GM18499 (cell line): Measurements from ENCODE around the gene SSTR3.

Experiments used
- ATAC-seq: cut with Tn5 transposase; IDR thresholded peaks from one replicate; pipeline ENCODE4 v1.9.1; 2021; ENCODE audit warnings: moderate number of reproducible peaks; ENCODE audit not compliant: insufficient read depth, unreplicated experiment

Gene SSTR3

DNA sequence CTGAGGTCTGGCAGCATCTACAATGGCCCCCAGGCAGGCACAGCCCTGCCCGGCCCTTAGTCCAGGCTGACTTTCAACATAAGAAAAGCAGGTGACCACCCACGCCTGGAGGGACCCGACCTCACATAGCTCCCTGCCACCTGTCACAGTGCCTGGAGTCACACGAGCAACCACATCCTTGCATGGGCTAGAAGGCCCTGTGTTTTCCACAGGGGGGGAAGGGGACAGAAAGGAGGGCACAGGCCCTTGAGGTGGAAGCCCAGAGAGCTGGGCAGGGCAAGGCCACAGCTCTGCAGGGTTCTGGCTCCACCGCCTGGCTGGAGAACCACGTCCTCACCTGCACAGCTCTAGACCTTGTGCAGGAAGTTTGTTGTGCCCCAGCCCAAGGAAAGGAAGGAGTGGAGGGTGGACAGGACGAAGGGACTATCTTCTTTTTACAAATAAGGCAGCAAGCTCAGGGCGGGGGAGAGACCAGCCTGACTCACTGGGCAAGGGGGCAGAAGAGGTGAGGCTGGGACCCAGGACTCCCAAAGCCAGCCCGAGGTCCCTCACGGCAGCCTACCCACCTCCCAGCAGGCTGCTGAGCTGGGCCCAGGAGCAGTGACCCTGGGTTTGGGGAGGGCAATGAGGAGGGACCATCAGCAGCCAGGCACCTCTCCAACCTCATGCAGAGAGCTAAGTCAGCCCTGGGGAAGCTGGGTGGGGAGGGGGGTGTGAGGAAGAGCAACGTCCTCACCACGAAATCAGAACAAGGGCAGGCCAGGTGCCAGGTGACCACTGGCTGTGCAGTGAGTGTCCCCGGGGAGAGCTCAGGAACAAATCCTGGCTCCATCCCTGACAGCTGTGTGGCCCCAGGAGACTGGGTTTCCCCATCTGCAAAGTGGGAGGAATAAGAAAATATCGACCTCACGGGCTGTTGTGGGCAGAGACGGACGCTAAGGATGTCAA, 28.6 kb downstream of the SSTR3 start:
- ATAC-seq: no peak

DNA sequence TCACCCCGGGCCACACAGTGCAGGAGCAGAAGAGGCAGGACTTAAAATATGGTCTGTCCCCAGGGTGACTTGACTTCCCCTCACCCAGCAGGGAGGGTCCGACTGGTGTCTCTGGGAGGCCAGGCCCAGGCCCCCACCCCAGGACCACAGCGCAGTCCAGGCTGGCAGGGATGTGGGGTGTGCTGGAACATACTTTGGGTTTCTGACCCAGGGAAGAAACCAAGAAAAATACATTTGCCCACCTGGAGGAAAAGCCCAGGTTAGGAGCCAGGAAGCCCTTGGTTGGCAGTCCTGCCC, 29.4 kb downstream of the SSTR3 start:
- ATAC-seq: no peak

DNA sequence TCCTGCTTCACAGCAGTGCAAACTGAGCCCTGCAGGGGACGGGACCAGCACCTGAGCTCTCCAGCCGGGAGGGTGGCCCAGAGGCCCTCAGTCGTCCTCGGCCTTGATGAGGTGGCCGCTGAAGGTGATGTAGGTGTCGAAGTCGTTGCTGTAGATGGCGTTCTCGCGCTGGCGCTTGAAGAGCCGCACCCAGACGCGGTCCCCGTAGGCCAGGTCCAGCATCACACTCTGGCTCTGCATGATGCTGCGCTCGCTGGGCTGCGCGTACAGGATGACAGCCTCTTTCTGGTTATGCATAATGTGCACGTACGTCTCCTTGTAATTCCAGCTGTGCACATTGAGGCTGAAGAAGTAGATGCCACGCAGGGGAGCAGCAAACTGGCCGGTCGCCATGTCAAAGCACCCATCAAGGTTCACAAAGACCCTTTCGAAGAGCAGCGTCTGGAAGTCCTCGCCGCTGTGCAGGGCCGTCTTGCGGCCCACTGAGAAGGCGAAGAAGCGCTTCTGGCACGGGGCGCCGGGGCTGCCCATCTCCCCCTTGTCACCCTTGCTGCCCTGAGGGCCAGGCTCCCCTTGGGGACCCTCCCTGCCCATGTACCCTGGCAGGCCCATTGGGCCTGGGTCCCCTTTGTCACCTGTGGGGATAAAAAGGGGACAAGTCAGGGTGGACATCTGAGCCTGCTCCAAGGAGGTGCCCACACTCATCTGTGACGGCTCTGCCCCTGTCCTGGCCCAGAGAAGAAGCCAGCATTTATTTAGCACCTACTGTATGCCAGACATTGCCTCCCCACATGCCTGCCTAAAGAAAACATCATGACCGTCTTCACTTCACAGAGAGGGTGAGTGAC, 30.0 kb downstream of the SSTR3 start:
- no peak for ATAC-seq

DNA sequence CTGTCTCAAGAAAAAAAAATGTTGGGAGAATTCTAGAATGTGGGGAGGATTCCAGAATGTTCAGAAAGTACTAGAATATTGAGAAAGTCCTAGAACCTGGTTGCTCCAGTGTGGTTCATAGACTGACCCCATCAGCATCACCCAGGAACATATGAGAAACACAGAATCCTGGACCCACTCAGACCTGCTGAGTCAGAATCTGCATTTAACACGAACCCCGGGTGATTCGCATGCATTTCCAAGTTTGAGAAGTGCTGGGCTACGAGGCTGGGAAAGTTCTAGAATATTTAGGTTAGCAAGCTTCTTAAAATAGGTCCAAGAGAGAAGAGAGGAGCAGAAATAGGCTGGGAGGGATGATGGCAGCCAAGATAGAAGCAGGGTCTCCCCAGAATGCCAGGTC, 30.6 kb downstream of the SSTR3 start:
- ATAC-seq: no peak

DNA sequence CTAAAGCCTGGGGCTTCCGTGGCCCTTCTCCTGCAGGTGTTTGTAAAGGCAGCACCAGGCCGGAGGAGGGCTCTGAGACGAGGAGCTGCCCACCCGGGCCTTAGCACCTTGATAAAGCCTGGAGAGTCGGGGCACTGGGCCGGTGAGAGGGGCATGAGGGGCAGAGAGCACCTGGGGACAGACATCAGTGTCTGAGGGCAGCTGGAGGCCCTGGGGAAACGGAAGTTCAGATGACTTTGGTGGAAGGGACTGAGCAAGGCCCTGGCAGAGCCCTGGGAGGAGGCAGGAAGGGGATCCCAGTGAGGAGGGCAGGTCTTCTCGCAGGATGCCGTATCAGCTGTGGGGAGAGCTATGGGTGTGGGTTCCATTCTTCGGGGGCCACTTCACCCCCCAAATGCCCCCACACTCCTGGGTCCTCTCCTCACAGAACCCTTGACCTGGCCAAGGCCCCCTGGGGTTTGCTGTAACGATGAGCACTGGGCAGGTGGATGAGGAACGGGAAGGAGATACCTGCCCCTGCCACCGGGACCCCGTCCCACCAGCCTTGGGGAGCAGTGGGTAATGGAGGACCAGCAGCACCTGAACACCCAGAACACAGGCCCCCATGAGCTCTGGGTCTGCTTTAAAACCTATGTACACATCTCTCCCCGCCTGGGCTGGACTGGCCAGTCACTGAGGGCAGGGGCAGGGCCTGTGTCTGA, 31.6 kb downstream of the SSTR3 start:
- no peak for ATAC-seq

DNA sequence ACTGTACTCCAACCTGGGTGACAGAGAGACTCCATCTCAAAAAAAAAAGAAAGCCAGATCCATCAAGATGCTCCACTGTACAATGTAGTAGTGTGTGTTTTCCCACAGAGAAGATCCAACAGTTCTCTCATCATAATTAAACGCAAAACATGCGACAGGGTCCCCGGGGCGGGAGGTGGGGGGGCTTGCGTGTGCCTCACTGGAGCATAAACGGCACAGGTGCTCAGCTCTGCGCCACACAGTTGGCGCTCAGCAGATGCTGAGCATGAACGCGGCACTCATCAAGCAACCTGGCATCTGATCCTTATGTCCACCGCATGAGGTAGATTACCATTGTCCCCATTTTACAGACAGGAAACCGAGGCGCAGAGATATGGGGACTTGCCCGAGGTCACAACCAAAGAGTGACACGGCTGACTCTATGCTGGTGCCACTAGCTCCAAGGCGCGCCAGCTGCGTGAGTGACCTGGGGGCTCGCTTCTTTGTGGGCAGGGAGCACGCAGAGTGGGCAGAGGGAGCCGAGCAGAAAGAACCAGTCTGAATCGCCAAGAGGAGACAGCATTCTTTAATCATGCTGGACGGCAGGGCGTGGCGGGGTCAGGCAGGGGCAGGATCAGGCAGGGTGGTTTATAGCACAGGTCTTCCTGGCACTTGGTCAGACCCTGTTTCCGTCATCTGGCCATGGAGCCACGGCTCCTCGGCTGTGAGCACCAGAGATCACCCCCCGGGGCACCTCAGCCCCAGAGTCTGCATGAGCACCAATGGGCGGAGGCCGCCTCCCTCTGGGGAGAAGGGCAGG, 32.5 kb downstream of the SSTR3 start:
- no peak for ATAC-seq

DNA sequence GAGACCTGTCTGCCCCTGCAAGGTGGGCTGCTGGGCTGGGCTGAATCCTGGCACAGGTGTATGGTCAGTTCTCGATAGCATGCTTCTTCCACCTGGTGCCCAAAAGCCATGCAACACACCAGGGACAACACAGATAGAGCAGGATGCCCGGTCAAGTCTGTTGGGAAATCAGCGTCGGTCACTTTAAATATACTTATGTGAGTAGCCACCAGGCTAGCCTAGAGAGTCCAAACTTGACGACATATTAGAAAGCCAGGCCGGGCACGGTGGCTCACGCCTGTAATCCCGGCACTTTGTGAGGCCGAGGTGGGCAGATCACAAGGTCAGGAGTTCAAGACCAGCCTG, 33.2 kb downstream of the SSTR3 start:
- no peak for ATAC-seq

DNA sequence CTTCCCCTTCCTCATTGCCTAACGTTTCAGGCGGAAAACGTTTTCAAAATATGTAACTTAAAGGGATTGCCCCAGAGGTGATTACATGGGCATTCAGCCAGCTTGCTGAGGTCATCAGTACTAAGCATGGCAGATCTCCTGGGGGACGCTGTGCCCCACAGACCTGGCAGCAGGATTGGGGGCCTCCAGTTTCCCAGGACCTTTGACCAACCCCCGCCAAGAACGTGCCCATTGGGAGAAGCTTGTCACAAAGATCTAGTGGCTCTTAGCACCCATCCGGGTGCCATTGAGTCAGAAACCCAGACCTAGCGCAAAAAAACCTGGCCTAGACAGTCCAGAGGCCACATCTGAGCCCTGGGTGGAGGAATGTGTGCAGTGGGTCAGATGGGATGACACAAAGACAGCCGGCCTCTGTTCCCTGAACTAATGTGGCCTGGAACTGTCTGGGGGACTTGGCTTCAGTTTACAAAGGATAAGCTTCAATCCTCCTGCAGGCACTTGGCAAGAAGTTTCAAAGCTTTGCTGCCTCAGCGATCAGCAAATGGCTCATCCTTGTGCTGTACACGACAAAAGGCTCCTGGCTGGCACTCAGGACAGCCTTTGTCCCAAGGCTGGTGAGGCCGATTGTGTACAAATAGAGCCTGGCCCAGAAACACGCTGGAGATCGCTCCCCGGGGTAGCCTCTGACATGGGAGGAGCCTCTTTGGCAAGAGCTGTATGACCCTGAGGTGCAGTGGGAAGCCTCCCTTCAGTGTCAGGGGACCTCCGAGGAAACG, 33.7 kb downstream of the SSTR3 start:
- ATAC-seq: no peak

DNA sequence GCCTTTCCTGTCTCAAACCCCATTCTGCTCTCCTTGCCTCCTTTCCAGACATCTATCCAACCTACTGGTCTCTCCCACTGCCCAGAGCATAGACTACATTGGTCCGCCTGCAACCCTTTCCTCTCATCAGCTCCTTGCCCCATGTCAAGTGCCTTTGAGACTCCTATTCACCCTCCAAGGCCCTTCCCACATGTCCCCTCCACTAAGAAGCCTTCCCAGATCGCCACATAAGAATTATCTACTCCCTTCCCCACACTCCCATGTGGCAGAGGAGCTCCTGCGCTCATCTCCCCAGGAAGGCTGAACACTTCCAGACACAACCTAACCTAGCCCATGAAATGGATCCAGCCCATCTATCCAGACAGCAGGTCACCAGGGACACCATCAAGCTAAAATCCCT, 34.5 kb downstream of the SSTR3 start:
- no peak for ATAC-seq

DNA sequence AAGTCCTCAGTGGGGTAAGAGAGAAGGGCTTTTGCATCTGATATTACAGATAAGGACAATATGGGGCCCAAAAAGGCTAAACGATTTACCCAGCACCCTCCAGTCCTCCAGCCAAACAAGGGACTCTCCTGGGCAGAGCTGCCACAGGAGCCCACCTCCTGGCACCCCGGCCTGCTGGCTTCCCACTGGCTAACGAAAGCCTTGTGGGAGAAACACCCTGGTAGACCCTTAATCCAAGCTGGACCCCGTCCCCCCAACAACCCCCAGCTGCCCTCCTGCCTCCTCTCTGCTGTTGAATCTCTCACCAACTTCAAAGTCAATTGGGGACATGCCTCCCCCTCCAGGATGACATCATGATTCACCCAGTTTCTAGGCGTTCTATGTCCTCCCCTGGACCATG, 35.1 kb downstream of the SSTR3 start:
- ATAC-seq: no peak

DNA sequence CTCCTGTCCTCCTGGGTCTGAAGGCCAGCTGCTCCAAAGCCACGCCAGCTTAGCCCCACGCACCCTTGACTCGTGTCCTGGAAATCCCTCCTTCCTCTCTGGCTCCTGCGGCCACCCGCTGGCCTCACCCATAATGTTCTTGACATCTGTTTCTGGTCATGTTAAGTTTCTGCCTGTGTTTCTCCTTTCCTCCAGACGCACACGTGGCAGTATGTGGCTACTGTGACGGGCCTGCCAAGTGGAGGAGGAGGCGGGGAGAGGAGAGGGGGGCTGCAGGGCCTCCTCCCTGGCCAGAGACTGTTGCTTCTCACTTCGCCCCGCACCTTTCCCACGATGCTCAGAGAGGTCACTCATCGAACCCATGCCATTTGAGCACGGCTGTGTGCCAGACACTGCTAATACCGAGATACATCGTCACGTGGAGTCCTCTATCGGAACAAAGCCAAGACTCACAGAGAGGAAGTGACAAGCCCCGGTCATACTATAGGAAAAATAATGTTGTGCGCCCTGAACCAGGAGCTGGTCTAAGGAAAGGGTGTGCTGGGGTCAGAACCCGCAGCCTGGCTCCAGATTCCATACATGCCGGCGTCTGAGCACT, 35.7 kb downstream of the SSTR3 start:
- no peak for ATAC-seq

DNA sequence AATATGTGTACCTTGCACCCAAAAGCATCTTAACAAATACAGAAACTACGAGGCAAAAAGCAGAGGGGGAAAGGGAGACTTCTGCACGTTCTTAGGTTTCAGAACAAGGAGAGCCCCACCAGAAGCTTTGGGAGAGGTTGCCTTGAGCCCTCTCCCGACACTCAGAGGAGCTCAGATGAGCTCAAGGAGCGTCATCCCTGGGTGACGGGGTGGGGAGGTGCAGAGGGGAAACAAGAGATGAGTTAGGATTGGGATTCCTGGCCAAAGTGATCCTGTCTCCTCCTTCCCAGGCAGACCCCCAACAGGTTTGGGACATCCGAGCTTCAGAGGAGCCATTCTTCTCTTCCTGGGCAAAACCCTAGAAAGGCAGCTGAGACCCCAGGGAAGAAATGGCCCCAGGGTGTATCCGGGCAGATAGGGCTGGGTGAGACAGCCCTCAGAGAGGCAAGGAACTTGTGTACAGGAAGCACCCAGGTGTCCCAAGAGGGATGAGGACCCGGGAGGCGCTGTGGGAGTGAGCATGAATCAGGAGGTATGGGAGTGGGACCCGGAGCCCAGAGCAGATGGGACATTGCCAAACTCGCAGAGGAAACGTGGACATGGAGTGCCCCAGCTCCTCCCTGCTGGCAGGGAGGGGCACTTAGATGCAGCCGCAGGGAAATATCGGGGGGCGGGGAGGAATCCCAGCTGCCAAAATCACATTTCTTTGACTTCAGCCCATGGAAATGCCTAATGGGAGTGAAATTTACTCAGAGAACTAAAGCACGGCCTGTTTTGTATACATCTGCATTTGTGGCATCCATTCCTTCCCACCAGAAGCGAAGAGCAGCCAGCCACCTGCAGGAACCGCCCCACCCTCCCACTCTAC, 36.6 kb downstream of the SSTR3 start:
- ATAC-seq: no peak

DNA sequence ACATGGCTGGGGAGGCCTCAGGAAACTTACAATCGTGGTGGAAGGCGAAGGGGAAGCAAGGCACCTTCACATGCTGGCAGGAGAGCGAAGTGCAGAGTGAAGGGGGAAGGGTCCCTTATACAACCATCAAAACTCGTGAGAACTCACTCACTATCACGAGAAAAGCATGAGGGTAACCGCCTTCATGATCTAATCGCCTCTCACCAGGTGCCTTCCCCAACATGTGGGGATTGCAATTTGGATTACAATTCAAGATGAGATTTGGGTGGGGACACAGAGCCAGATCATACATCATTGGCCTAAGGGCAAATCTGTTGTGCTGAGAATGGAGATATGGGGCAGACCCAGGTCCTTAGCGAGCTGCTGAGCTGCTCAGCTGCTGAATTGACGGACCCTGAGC, 37.3 kb downstream of the SSTR3 start:
- ATAC-seq: no peak

DNA sequence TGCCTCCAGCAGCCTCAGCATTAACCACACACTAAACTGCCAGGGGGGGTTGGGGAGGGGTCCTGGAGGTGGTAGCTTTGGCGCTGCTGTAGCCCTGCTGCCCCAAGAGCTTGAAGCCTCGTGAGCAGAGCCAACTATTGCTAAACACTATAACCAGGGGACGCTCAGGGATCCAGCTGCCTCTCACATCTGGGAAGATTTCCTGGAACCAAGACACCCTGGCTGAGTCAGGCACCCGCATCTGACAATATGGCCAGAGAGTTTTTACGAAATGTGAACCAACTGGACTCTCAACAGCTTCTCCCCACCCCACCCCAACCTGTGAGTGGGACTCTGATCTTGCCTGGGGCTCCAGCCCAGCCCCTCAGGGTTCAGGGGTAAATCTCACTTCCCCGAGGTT, 38.6 kb downstream of the SSTR3 start:
- no peak for ATAC-seq

DNA sequence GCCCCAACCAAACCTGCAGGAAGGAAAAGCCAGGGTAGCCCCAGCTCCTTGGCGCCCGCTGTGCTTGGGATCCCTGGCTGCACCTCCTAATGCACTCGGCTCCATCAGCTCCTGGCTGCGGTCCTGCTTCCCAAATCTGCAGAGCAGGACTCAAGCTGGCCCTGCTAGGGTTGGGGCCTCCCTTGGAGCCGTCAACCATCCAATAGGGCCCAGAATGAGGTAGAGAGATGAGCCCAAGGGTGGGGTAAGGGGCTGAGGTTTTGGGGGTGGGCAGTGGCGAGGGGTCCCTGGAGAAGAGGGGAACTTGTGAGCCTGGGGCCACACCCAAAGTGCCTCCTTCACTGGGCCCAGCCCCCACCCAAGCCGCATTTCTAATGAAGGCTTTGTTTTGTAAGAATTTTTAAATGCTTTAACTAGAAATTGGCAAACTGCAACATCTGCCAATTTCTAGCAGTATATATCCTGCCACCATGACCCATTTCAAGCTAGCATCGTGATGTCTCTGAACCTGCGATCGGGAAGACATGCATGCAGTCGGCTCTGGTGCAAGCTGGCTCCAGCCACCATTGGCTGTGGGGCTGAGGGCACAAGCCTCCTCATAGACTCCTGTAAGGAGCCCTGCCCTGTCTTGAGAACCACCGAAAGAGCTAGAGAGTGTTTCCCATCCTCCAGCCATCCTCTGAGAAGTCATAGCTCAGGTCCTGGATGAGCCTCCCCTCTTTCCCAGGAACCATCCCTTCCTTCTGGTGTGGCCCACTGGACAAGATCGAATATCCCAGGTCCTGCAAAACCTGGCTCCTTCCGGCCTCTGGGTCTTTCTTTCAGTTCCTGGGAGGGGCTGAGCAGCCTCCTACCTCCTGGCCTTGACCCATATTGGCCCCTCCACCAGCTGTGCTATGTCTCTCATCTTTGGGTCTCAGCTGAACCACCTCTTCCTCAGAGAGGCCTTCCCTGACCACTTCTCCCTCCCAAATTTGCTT, 39.7 kb downstream of the SSTR3 start:
- ATAC-seq: no peak

DNA sequence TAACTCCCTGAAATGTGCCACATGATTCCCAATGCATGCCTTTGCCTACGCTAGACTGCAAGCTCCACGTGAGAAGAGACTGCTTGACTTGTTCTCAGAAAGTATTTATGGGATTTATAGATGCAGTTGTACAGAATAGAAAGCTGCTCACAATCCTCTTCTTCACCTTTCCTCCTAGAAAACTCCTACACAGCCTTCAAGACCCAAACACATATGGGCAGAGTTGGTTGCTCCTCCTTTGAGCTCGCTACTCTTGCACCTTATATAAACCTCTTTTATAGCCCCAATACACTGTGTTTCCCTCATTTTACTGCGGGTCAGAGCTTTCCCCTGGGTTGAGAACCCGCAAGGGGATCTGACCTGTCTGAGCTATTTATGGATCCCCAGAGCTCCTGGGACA, 40.6 kb downstream of the SSTR3 start:
- no peak for ATAC-seq
